Bronchial epithelial cell (primary cell): ENCODE results near the gene SHE. TPM values are rescaled to one million over a fixed set of nuclear protein-coding genes. Genes with fewer than 3 reads are reported as not detected.
A peak's percentile ranks its signal among the peaks of the same experiment; 100 is the strongest.

Source experiments
- DNase-seq: peaks from one replicate; pipeline ENCODE4 v3.0.0-alpha.2; 2010; ENCODE audit warnings: low read depth
- FAIRE-seq: peaks from 2 replicates; lab custom pipeline; 2011; peaks lifted over from hg19 to GRCh38; lab: Jason Lieb, UNC
- H3K27me3 ChIP-seq: 2 replicates; pipeline ENCODE4 v1.5.1; 2011; ENCODE audit warnings: low read length; ENCODE audit not compliant: control insufficient read depth, insufficient read depth
- H3K36me3 ChIP-seq: 2 replicates; pipeline ENCODE4 v1.5.1; 2011; ENCODE audit warnings: low read length; ENCODE audit not compliant: control insufficient read depth, insufficient read depth
- H3K4me3 ChIP-seq: 2 replicates; pipeline ENCODE4 v1.5.1; 2011; ENCODE audit warnings: mild to moderate bottlenecking, low read depth, low read length, control low read depth
- CTCF ChIP-seq: IDR thresholded peaks from 2 replicates; pipeline ENCODE4 v1.5.1; 2011; ENCODE audit warnings: mild to moderate bottlenecking, moderate library complexity, low read length, control low read depth, inconsistent platforms; ENCODE audit not compliant: insufficient read depth, severe bottlenecking
- total RNA-seq: library from RNA; depleted of rRNA; stranded (reverse); fragments of >200 nt; gene quantifications from 2 replicates; pipeline ENCODE4 v1.2.1, GENCODE V29; 2014

Gene SHE
- total RNA-seq, 1 donor from 2014 or later, result not detected

- peaks cover 22% of the 10 kb centered on the region for H3K36me3 ChIP-seq
- DNase-seq (no peak), FAIRE-seq (no peak)
- peaks cover 3% of the 10 kb centered on the region for H3K27me3 ChIP-seq
- H3K4me3 ChIP-seq, result no peak overlapping the region
- TF ChIP-seq CTCF, result no peak
Observed at GRCh38 chr1:154548028-154548427, 45.8 kb upstream of the SHE start.

- peaks cover 4% of the 10 kb centered on the region for H3K27me3 ChIP-seq
- peak; percentile 24 for DNase-seq
- peaks cover 14% of the 10 kb centered on the region for H3K36me3 ChIP-seq
- no peak overlapping the region for H3K4me3 ChIP-seq
- no peak for FAIRE-seq
- TF ChIP-seq CTCF, result no peak
Observed at GRCh38 chr1:154547105-154547732, 45.0 kb upstream of the SHE start.

DNA sequence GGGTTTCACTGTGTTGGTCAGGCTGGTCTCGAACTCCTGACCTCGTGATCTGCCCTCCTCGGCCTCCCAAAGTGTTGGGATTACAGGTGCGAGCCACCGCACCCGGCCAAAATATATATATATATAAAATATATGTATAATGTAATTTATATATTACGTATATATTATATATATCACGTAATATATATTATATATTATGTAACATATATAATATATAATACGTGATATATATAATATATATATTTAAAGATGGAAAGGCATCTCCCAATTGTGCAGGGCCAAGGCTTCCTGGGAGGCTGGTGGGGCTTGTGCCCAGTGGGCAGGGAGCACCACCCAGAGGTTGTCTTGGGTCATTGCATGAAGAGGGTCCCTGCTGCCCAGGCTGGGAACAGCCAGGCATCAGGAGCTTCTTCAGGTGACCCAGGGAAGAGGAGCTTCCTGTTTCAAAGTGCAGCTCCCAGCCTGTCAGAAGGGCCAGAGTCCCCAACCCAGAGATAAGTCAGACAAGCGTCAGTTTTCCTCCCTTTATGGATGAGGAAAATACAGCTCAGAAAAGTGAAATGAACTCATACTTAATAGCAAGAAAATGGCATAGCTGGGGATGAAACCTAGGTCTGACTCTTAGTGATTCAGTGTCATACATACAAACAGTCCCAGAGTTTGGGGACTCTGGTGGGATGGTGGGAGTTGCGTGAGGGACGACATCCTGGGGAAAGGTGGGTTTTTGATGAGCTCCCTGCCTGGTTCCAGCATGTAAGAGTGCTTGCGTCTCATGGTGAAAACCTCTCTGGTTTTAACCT is 44.3 kb upstream of the SHE start:
- peaks cover 7% of the 10 kb centered on the region for H3K36me3 ChIP-seq
- H3K4me3 ChIP-seq, result no peak overlapping the region
- peaks cover 7% of the 10 kb centered on the region for H3K27me3 ChIP-seq
- DNase-seq (peak; percentile 51), FAIRE-seq (no peak)
- peak; percentile 62 for TF ChIP-seq CTCF

GRCh38 chr1:154541231-154541630 is 39.0 kb upstream of the SHE start:
- H3K27me3 ChIP-seq, result peaks cover 10% of the 10 kb centered on the region
- DNase-seq (no peak), FAIRE-seq (no peak)
- TF ChIP-seq CTCF, result no peak
- H3K4me3 ChIP-seq, result no peak overlapping the region
- no peaks in the 10 kb centered on the region for H3K36me3 ChIP-seq

- peak; percentile 68 for FAIRE-seq
- no peak overlapping the region for H3K4me3 ChIP-seq
- no peak for DNase-seq
- H3K27me3 ChIP-seq, result peaks cover 10% of the 10 kb centered on the region
- H3K36me3 ChIP-seq, result no peaks in the 10 kb centered on the region
- no peak for TF ChIP-seq CTCF
Observed at GRCh38 chr1:154539486-154540483, 37.6 kb upstream of the SHE start.
